GM18870 (cell line): ENCODE measurements around the gene DLX1.

Source experiments
- ATAC-seq: cut with Tn5 transposase; IDR thresholded peaks from one replicate; pipeline ENCODE4 v1.9.1; 2021; ENCODE audit warnings: moderate library complexity; ENCODE audit not compliant: unreplicated experiment

DLX1 gene

GRCh38 chr2:172086241-172087206, 1.2 kb downstream of the DLX1 start:
- no peak for ATAC-seq

GRCh38 chr2:172087207-172087779, 2.0 kb downstream of the DLX1 start:
- ATAC-seq = no peak

- ATAC-seq = no peak
These were observed 2.5 kb downstream of the DLX1 start for GRCh38 chr2:172087780-172088244.

GRCh38 chr2:172088245-172089004, 3.1 kb downstream of the DLX1 start:
- no peak for ATAC-seq

- ATAC-seq = no peak
These were observed 3.7 kb downstream of the DLX1 start for GRCh38 chr2:172089005-172089504.

- ATAC-seq = no peak
These were observed 4.3 kb downstream of the DLX1 start for GRCh38 chr2:172089633-172090032.

- no peak for ATAC-seq
These were observed 5.0 kb downstream of the DLX1 start for GRCh38 chr2:172090044-172090961.

GRCh38 chr2:172091000-172091641, 5.8 kb downstream of the DLX1 start:
- no peak for ATAC-seq

- ATAC-seq = no peak
These were observed 6.7 kb downstream of the DLX1 start for GRCh38 chr2:172091761-172092566.

GRCh38 chr2:172092716-172093415, 7.6 kb downstream of the DLX1 start:
- no peak for ATAC-seq

- no peak for ATAC-seq
These were observed 8.3 kb downstream of the DLX1 start for GRCh38 chr2:172093416-172094293.

- ATAC-seq = no peak
These were observed 9.2 kb downstream of the DLX1 start for GRCh38 chr2:172094294-172095145.

GRCh38 chr2:172095146-172095904, 10.0 kb downstream of the DLX1 start:
- ATAC-seq = no peak

- no peak for ATAC-seq
These were observed 10.8 kb downstream of the DLX1 start for GRCh38 chr2:172095905-172096625.
